GM18502 (cell line): ENCODE measurements around the gene BMPR1B.
"Not testable (repeated sequence)": the region's sequence is repeated elsewhere in the genome, so short reads cannot be mapped to it uniquely, and the experiment has no call there.

Experiments
- ATAC-seq: cut with Tn5 transposase; IDR thresholded peaks from one replicate; pipeline ENCODE4 v1.9.1; 2021; ENCODE audit warnings: mild to moderate bottlenecking; ENCODE audit not compliant: unreplicated experiment, poor library complexity

The BMPR1B gene

DNA sequence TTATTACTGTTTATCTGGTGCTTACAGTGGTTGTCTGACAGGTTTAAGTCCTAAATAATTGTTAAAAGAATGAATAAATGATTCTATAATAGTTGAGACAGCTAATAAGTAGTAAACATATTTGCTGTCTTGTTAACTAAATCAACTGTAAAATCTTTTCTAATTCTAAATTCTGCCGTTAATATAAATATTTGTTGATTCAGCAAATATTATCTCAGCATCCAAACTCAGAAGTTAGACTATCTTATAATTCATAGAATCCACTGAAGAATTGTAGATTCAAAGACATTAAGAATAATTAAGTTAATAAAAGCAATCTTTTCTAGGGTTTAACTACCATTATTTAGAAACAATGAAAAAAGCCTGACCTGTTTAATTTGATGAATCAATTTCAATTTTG lies 256.3 kb downstream of the BMPR1B start:
- ATAC-seq: no peak

- no peak for ATAC-seq
These were observed 259.7 kb downstream of the BMPR1B start for GRCh38 chr4:95017305-95018064.

DNA sequence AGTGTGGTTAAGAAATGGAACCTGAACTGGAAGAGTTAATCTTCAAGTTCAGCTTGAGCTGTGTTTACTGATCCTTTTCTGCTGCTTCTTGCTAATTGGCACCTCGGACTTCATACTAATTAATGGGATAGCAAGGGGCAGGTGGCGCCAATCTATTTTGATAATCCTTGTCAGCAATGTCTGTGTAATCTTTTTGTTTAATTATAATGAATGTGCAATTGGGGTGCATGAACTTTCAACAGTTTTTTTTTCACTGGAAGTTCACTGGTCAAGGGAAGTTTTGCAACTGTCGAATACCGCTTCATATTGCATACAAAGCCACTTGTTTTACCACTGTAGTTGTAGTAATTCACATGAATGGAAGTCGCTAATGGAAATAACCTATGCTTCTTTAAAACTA lies 261.0 kb downstream of the BMPR1B start:
- no peak for ATAC-seq

- ATAC-seq: no peak
These were observed 262.8 kb downstream of the BMPR1B start for GRCh38 chr4:95020521-95020920.

GRCh38 chr4:95021099-95021498 lies 263.3 kb downstream of the BMPR1B start:
- ATAC-seq: no peak

DNA sequence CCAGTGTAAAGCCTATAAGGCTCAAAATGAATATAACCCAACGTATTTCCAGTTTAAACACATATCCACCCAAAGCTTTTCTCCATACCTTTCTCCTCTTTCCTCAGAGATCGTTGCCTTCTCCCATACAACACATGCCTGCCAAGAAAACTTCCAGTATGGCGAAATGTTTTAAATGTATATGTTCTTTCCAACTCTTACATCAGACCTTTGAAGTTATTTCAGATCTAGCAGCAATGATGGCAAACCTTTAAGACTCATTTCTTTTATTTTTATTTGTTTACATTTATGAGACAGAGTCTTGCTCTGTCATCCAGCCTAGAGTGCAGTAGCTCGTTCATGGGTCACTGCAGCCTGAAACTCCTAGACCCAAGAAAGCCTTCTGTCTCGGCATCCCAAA lies 265.4 kb downstream of the BMPR1B start:
- no peak for ATAC-seq

GRCh38 chr4:95027905-95028618 lies 270.3 kb downstream of the BMPR1B start:
- no peak for ATAC-seq

DNA sequence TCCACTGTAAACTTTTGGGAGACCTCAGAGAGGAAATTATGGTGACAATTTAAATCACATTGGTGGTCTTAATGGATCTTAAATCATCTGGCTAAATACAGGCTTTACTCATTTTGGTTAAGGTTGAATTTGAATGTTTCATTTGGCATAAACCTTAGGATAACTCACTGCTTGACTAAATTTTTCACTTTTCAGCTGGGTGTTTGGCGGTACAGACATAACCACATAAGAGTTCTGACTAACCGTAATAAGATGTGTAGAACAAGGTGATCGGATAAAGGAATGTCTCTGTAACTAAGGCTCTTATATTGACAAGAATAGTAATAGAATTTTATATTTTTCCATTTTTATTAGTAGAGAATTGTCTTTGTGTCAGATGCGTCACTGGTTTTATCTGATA lies 281.0 kb downstream of the BMPR1B start:
- no peak for ATAC-seq

DNA sequence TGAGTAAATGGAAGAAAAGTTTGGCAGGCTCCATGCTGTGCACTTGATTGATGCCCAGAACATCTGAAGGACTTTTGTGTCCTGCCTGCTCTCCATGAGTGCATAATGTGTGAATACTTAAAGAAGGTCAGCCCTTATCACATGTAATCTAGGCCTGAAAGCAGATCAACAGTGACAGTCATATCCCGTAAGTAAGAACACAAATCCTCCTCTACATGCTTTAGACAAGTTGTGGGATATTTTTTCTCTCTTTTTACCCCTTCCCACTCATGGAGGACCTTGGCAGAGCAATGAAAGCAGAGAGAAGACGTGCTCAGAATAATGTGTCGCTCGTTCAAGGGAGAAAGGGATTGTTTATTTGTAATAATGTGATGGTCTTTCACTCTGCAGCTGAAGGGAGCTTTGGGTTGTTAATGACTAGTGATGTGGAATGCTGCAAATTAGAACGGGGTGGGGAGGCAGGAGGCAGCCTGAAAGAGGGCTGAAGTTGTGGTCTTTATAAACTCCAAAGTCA lies 286.6 kb downstream of the BMPR1B start:
- no peak for ATAC-seq

- no peak for ATAC-seq
These were observed 287.7 kb downstream of the BMPR1B start for GRCh38 chr4:95045429-95045828.

GRCh38 chr4:95048296-95048695 lies 290.5 kb downstream of the BMPR1B start:
- ATAC-seq: no peak

DNA sequence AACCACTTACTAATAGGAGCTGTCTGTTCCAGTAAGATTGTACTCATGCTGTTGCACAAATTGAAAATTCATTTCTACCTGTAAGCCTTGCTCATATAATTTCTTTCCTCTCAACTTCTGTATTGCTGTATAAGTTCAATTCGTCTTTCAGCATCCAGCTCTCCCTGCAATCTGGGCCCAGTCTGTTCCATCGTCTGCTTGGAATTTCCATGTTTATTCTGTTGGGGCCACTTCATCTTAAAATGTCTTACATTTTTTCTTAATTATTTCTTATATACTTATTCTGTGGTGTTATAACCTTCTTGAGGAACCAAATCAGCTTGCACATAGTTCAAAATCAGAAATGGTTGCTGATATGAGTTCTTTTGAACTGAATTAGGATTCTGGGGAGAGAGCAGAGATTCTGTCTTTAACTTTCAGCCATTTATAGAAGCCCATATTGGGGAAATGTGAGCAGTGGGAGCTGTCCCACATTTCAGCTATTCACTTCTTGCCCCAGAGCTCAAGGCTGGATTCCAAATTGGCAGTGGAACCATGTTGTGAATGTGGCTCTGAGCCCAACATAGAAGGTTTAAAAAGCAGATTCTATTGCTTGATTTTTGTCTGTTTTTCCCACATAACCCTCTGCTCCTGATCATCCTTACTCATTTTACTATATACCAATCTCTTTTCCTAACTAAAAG lies 291.9 kb downstream of the BMPR1B start:
- no peak for ATAC-seq

- no peak for ATAC-seq
These were observed 293.4 kb downstream of the BMPR1B start for GRCh38 chr4:95050980-95051701.

GRCh38 chr4:95051702-95052020 lies 293.9 kb downstream of the BMPR1B start:
- no peak for ATAC-seq

DNA sequence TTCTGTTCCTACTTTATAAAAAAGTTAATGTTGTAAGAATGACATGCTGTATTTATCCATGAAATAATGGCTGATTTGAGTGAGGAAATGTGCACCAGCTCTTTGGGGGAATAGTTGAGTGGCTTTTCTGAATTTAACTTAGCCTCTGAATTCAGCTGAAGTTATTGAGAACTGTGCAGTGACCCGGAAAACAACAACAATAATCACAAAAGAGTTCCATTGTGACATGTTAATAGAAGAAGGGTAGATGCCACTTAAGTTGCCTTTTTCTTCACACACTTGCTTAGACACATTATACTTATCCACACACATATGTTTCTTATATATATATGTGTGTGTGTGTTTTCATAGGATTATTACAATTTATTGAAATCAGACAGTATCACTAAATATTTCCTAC lies 301.2 kb downstream of the BMPR1B start:
- ATAC-seq: no peak

GRCh38 chr4:95059663-95060062 lies 301.9 kb downstream of the BMPR1B start:
- no peak for ATAC-seq

GRCh38 chr4:95061220-95061619 lies 303.5 kb downstream of the BMPR1B start:
- no peak for ATAC-seq

GRCh38 chr4:95061801-95062200 lies 304.0 kb downstream of the BMPR1B start:
- ATAC-seq: not testable (repeated sequence)

GRCh38 chr4:95066050-95066449 lies 308.3 kb downstream of the BMPR1B start:
- no peak for ATAC-seq

- ATAC-seq: no peak
These were observed 310.6 kb downstream of the BMPR1B start for GRCh38 chr4:95068401-95068800.
